Esophagus squamous epithelium (tissue), 4 donors: ENCODE measurements around the gene PRLR.

Experiments used
- POLR2A ChIP-seq, 4 donors: fragments of 450-650 bp; IDR thresholded peaks; one replicate each; pipeline ENCODE4 v1.6.1; 2017; ENCODE audit warnings: antibody characterized with exemption in 4 of 4, mild to moderate bottlenecking in 4 of 4, moderate library complexity in 3 of 4
- TF ChIP-seq, protein P1 (sequence below), 6 experiments: fragments of 450-650 bp in 4 of 6; fragments of 200-600 bp in 2 of 6; sonication (generic) in 2 of 6; IDR thresholded peaks; one replicate each; pipeline ENCODE4 v1.5.1; 2016 to 2019; ENCODE audit warnings: antibody characterized with exemption in 6 of 6, mild to moderate bottlenecking in 4 of 6, moderate library complexity in 4 of 6

DNA sequence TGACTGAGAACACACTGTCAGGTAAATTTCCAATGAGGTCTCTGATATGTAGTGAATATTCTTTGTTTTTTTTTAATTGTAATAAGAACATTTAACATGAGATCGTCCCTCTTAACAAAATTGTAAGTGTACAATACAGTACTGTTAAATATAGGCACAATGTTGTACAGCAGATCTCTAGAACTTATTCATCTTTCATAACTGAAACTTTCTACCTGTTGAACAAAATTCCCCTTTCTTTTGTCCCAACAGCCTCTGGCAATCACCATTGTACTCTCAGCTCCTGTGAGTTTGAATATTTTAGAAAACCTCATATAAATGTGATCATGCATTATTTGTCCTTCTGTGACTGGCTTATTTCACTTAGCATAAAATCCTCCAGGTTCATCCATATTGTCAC is 10.6 kb upstream of the PRLR start:
- TF ChIP-seq, protein P1, sequence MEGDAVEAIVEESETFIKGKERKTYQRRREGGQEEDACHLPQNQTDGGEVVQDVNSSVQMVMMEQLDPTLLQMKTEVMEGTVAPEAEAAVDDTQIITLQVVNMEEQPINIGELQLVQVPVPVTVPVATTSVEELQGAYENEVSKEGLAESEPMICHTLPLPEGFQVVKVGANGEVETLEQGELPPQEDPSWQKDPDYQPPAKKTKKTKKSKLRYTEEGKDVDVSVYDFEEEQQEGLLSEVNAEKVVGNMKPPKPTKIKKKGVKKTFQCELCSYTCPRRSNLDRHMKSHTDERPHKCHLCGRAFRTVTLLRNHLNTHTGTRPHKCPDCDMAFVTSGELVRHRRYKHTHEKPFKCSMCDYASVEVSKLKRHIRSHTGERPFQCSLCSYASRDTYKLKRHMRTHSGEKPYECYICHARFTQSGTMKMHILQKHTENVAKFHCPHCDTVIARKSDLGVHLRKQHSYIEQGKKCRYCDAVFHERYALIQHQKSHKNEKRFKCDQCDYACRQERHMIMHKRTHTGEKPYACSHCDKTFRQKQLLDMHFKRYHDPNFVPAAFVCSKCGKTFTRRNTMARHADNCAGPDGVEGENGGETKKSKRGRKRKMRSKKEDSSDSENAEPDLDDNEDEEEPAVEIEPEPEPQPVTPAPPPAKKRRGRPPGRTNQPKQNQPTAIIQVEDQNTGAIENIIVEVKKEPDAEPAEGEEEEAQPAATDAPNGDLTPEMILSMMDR (IDR thresholded peaks at IDR 0.05): no peak
- TF ChIP-seq POLR2A (IDR thresholded peaks at IDR 0.05): no peak
